Prostate gland (tissue), 2 donors: ENCODE measurements around the gene COA7. TPM values are rescaled to one million over a fixed set of nuclear protein-coding genes. Genes with fewer than 3 reads are reported as not detected.

Experiments
- DNase-seq: peaks from one replicate; pipeline ENCODE4 v3.0.0-alpha.2; 2019; ENCODE audit warnings: low spot score
- H3K27ac ChIP-seq, 2 donors: fragments of 200-600 bp; sonication (generic); 2 replicates each; pipeline ENCODE4 v1.5.1; 2017 to 2019
- H3K27me3 ChIP-seq: fragments of 200-600 bp; sonication (generic); replicated peaks from 2 replicates; pipeline ENCODE4 v1.5.1; 2019; ENCODE audit not compliant: insufficient read depth
- H3K36me3 ChIP-seq, 2 donors: fragments of 200-600 bp; sonication (generic); 1 replicate in 1 of 2; 2 replicates in 1 of 2; pipeline versions ENCODE4 v1.5.1 to v1.8.1; 2017 to 2019
- H3K4me1 ChIP-seq: fragments of 200-600 bp; sonication (generic); replicated peaks from 2 replicates; pipeline ENCODE4 v1.5.1; 2019
- H3K4me3 ChIP-seq, 2 donors: fragments of 200-600 bp; sonication (generic); 2 replicates each; pipeline ENCODE4 v1.5.1; 2017 to 2019
- H3K9me3 ChIP-seq: fragments of 200-600 bp; sonication (generic); 2 replicates; pipeline ENCODE4 v1.5.1; 2017
- CTCF ChIP-seq, 4 experiments: fragments of 200-600 bp in 2 of 4; fragments of 450-650 bp in 2 of 4; sonication (generic) in 2 of 4; IDR thresholded peaks; 1 replicate in 3 of 4; 2 replicates in 1 of 4; pipeline ENCODE4 v1.5.1; 2016 to 2019; ENCODE audit warnings: antibody characterized with exemption in 4 of 4, mild to moderate bottlenecking in 2 of 4, moderate library complexity in 2 of 4
- POLR2A ChIP-seq: fragments of 450-650 bp; IDR thresholded peaks from one replicate; pipeline ENCODE4 v1.6.1; 2016; ENCODE audit warnings: antibody characterized with exemption, mild to moderate bottlenecking
- POLR2AphosphoS5 ChIP-seq: sonication (generic); formaldehyde crosslinking; IDR thresholded peaks from one replicate; pipeline ENCODE4 v1.6.1; 2017; ENCODE audit warnings: antibody characterized with exemption
- WGBS: methylation state at CpG from one replicate; pipeline ENCODE4 v1.1.5; 2018; 5-methylcytosine and 5-hydroxymethylcytosine counted together
- intact Hi-C: fragments of 100-400 bp; cut with DNase I; formaldehyde crosslinking; loops from one replicate; pipeline ENCODE4 v1.14.2; 2022
- total RNA-seq, 2 donors: library from RNA; depleted of rRNA; stranded (reverse); fragments of >200 nt; gene quantifications; one replicate each; pipeline ENCODE4 v1.1.0, GENCODE V29; 2016

Gene COA7
- total RNA-seq, 2 donors from 2014 or later = 4.4 to 9.1 TPM

- no peak for DNase-seq
- Histone ChIP-seq H3K4me1 (no peaks in the 10 kb centered on the region), H3K9me3 (no peaks in the 10 kb centered on the region), H3K27ac (no peak overlapping the region), H3K4me3 (no peak overlapping the region), H3K27me3 (no peaks in the 10 kb centered on the region), H3K36me3 (no peaks in the 10 kb centered on the region)
- TF ChIP-seq POLR2A (no peak), POLR2AphosphoS5 (no peak), CTCF (IDR thresholded peaks at IDR 0.05) (no peak)
- intact Hi-C loops = no loop called here
- WGBS = 91% methylated on average over 3 of the region's 3 CpGs
These were observed 30.2 kb downstream of the COA7 start for GRCh38 chr1:52667984-52668383.

DNA sequence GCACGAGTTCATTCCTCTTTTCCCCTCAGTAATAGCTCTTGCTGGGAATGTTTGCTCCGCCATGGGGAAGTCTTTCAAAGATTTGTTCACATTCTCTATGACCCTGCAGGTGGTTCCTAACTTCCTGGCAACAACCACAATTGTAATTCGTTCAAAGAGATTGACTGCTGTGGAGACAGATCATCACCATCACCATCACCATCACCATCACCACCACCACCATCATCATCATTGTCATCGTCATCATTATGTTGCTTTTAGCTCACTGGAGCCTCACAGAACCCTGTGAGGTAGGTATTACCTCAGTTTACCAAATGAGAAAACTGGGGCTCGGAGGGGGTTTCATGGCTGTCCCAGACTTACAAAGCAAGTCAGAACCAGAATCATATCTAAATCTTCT, 30.9 kb downstream of the COA7 start:
- no peak for DNase-seq
- Histone ChIP-seq H3K4me1 (no peaks in the 10 kb centered on the region), H3K36me3 (no peaks in the 10 kb centered on the region), H3K27ac (no peak overlapping the region), H3K9me3 (no peaks in the 10 kb centered on the region), H3K4me3 (no peak overlapping the region), H3K27me3 (no peaks in the 10 kb centered on the region)
- intact Hi-C loops = no loop called here
- TF ChIP-seq POLR2A = no peak
- TF ChIP-seq POLR2AphosphoS5 = no peak
- no peak for TF ChIP-seq CTCF (IDR thresholded peaks at IDR 0.05)
- 87% methylated on average over 5 of the region's 5 CpGs for WGBS

- Histone ChIP-seq H3K9me3 (no peaks in the 10 kb centered on the region), H3K4me1 (no peaks in the 10 kb centered on the region), H3K4me3 (no peak overlapping the region), H3K27ac (no peak overlapping the region), H3K36me3 (no peaks in the 10 kb centered on the region), H3K27me3 (no peaks in the 10 kb centered on the region)
- TF ChIP-seq POLR2A = no peak
- TF ChIP-seq POLR2AphosphoS5 = peak; percentile 23
- DNase-seq = no peak
- WGBS = 86% methylated on average over 8 of the region's 8 CpGs
- intact Hi-C loops = no loop called here
These were observed 32.9 kb downstream of the COA7 start for GRCh38 chr1:52665006-52665941.

- H3K4me1 ChIP-seq = no peaks in the 10 kb centered on the region
- no peak overlapping the region for H3K4me3 ChIP-seq
- H3K27ac ChIP-seq = no peak overlapping the region
- H3K9me3 ChIP-seq = no peaks in the 10 kb centered on the region
- DNase-seq = no peak
- no peaks in the 10 kb centered on the region for H3K36me3 ChIP-seq
- 82% methylated on average over 5 of the region's 5 CpGs for WGBS
- no peaks in the 10 kb centered on the region for H3K27me3 ChIP-seq
- TF ChIP-seq POLR2AphosphoS5 (no peak), POLR2A (no peak), CTCF (IDR thresholded peaks at IDR 0.05) (no peak)
- intact Hi-C loops = no loop called here
These were observed 34.4 kb downstream of the COA7 start for GRCh38 chr1:52663716-52664115.

- TF ChIP-seq POLR2A (no peak), POLR2AphosphoS5 (peak; percentile 73)
- H3K27ac ChIP-seq = peak overlapping the region in 1 of 2 donors; percentile 8
- intact Hi-C loops = no loop called here
- no peaks in the 10 kb centered on the region for H3K27me3 ChIP-seq
- no peaks in the 10 kb centered on the region for H3K9me3 ChIP-seq
- WGBS = 10% methylated on average over 13 of the region's 13 CpGs
- H3K4me1 ChIP-seq = no peaks in the 10 kb centered on the region
- H3K4me3 ChIP-seq = no peak overlapping the region
- H3K36me3 ChIP-seq = no peaks in the 10 kb centered on the region
- DNase-seq = peak; percentile 57
These were observed 35.4 kb downstream of the COA7 start for GRCh38 chr1:52662645-52663313.
